Endothelial cell of umbilical vein (primary cell): ENCODE data around the gene ADIPOR2. TPM values are rescaled to one million over a fixed set of nuclear protein-coding genes. Genes with fewer than 3 reads are reported as not detected.

Source experiments
- BruUV-seq: library from RNA; stranded (reverse); fragments of 400-500 nt; replicated peaks from 2 replicates; lab custom pipeline; 2021; lab: Mats Ljungman, UMichigan
- CTCF ChIA-PET: fragments of 300-600, 350-600 bp; sonication (Branson Sonifier 250); formaldehyde crosslinking; loops from one replicate; lab custom pipeline; 2021; ENCODE audit warnings: antibody characterized with exemption, inconsistent platforms; lab: Charles Lee
- POLR2A ChIA-PET: fragments of 300-600, 350-600 bp; sonication (Branson Sonifier 250); formaldehyde crosslinking; loops from one replicate; lab custom pipeline; 2021; ENCODE audit warnings: antibody characterized with exemption, inconsistent platforms; lab: Charles Lee
- DNase-seq: peaks from one replicate; pipeline ENCODE4 v3.0.0-alpha.2; 2011; ENCODE audit warnings: low read depth, low spot score
- FAIRE-seq: peaks from 2 replicates; lab custom pipeline; 2011; peaks lifted over from hg19 to GRCh38; lab: Jason Lieb, UNC
- H2AFZ ChIP-seq: 2 replicates; pipeline ENCODE4 v1.6.0; 2012; ENCODE audit warnings: low read depth, low read length, control low read depth, inconsistent platforms
- H3K27ac ChIP-seq: 2 replicates; pipeline ENCODE4 v1.5.1; 2011; ENCODE audit warnings: low read depth, mild to moderate bottlenecking, control low read depth, low read length, moderate library complexity; ENCODE audit not compliant: insufficient read depth
- H3K27me3 ChIP-seq, 2 experiments: 2 replicates each; pipeline versions ENCODE4 v1.6.0 to v1.6.1; 2011; ENCODE audit warnings: low read length in 2 of 2, mixed read lengths in 1 of 2; ENCODE audit not compliant: control insufficient read depth in 2 of 2, insufficient read depth in 2 of 2
- H3K36me3 ChIP-seq, 2 experiments: 2 replicates in 1 of 2; 3 replicates in 1 of 2; pipeline ENCODE4 v1.5.1; 2011; ENCODE audit warnings: low read length in 2 of 2, mild to moderate bottlenecking in 1 of 2, moderate library complexity in 1 of 2; ENCODE audit not compliant: control insufficient read depth in 2 of 2, insufficient read depth in 2 of 2; ENCODE audit errors: extremely low read depth in 1 of 2
- H3K4me1 ChIP-seq: 3 replicates; pipeline ENCODE4 v1.5.1; 2011; ENCODE audit warnings: mild to moderate bottlenecking, low read length; ENCODE audit not compliant: control insufficient read depth, insufficient read depth; ENCODE audit errors: extremely low read depth
- H3K4me2 ChIP-seq: 2 replicates; pipeline ENCODE4 v1.6.1; 2011; ENCODE audit warnings: low read length, control low read depth, mixed read lengths; ENCODE audit not compliant: insufficient read depth
- H3K4me3 ChIP-seq, 3 experiments: fragments of 200-600 bp in 1 of 3; sonication (generic), shearing (Covaris generic) in 1 of 3; replicated peaks in 1 of 3; 2 replicates each; pipeline ENCODE4 v1.5.1; 2011 to 2016; ENCODE audit warnings: control low read depth in 3 of 3, low read length in 3 of 3, mild to moderate bottlenecking in 2 of 3, inconsistent platforms in 1 of 3, low read depth in 1 of 3, moderate library complexity in 1 of 3; ENCODE audit not compliant: insufficient read depth in 1 of 3
- H3K79me2 ChIP-seq: 2 replicates; pipeline ENCODE4 v1.6.0; 2012; ENCODE audit warnings: low read length, inconsistent platforms; ENCODE audit not compliant: control insufficient read depth, insufficient read depth
- H3K9ac ChIP-seq: replicated peaks from 2 replicates; pipeline ENCODE3; 2011; ENCODE audit warnings: low read length, control low read depth; ENCODE audit not compliant: insufficient read depth; ENCODE audit errors: extremely low read depth
- H3K9me1 ChIP-seq: replicated peaks from 3 replicates; pipeline ENCODE4 v1.6.0; 2011; ENCODE audit warnings: mild to moderate bottlenecking, low read length; ENCODE audit not compliant: control insufficient read depth, insufficient read depth; ENCODE audit errors: extremely low read depth
- H3K9me3 ChIP-seq: replicated peaks from 2 replicates; pipeline ENCODE4 v1.5.1; 2012; ENCODE audit warnings: low read length, inconsistent platforms; ENCODE audit not compliant: control insufficient read depth, insufficient read depth
- H4K20me1 ChIP-seq: replicated peaks from 2 replicates; pipeline ENCODE3; 2011; ENCODE audit warnings: mild to moderate bottlenecking, low read length; ENCODE audit not compliant: control insufficient read depth, insufficient read depth; ENCODE audit errors: extremely low read depth
- EZH2 ChIP-seq: IDR thresholded peaks from 2 replicates; pipeline ENCODE4 v1.6.1; 2012; ENCODE audit warnings: borderline replicate concordance, low read depth, mild to moderate bottlenecking, moderate library complexity, low read length, inconsistent platforms; ENCODE audit not compliant: severe bottlenecking
- FOS ChIP-seq: IDR thresholded peaks from 2 replicates; pipeline ENCODE4 v1.6.1; 2011; ENCODE audit warnings: mild to moderate bottlenecking, low read length, moderate library complexity, borderline replicate concordance; ENCODE audit not compliant: insufficient read depth
- GATA2 ChIP-seq: IDR thresholded peaks from 2 replicates; pipeline ENCODE4 v1.7.0; 2011; ENCODE audit warnings: low read depth, mild to moderate bottlenecking, moderate library complexity, mixed read lengths, low read length; ENCODE audit not compliant: insufficient read length, insufficient read depth
- JUN ChIP-seq: IDR thresholded peaks from 2 replicates; pipeline ENCODE4 v1.6.1; 2011; ENCODE audit warnings: borderline replicate concordance, low read depth; ENCODE audit not compliant: insufficient read length, insufficient read depth
- MYC ChIP-seq: IDR thresholded peaks from one replicate; pipeline ENCODE4 v1.6.1; 2011; ENCODE audit warnings: mild to moderate bottlenecking, low read depth, low read length
- POLR2A ChIP-seq: IDR thresholded peaks from 2 replicates; pipeline ENCODE4 v1.6.1; 2012; ENCODE audit warnings: low read depth, mild to moderate bottlenecking, control low read depth, low read length
- POLR2AphosphoS5 ChIP-seq: IDR thresholded peaks from 2 replicates; pipeline ENCODE4 v1.6.1; 2012; ENCODE audit warnings: low read depth, mild to moderate bottlenecking, control low read depth, low read length, moderate library complexity; ENCODE audit not compliant: insufficient read depth
- dilution Hi-C: fragments of 300-500 bp; cut with MboI; formaldehyde crosslinking; loops from one replicate; pipeline ENCODE4 v1.15.0; 2019; ENCODE audit warnings: low sequenced_read_pairs; ENCODE audit not compliant: extremely low pct_ligation_motif_present
- intact Hi-C: fragments of 100-400 bp; cut with micrococcal nuclease; formaldehyde crosslinking; loops from one replicate; pipeline ENCODE4 v1.10.0; 2022
- polyA plus RNA-seq, 4 experiments: library from polyadenylated mRNA; depleted of rRNA in 3 of 4; stranded (reverse) in 3 of 4; unstranded in 1 of 4; fragments of >200 nt; gene quantifications; 2 replicates each; pipeline versions ENCODE4 v1.2.1 to v1.2.3, GENCODE V29; 2011 to 2012; ENCODE audit warnings: missing spikeins in 1 of 4
- total RNA-seq: library from RNA; stranded (reverse); gene quantifications from 2 replicates; pipeline ENCODE4 v1.2.3, GENCODE V29; 2021
- TF ChIP-seq, protein P1 (sequence below), 2 donors: IDR thresholded peaks; 1 replicate in 1 of 2; 2 replicates in 1 of 2; pipeline ENCODE4 v1.5.1; 2011; ENCODE audit warnings: low read length in 2 of 2, mild to moderate bottlenecking in 2 of 2, moderate library complexity in 2 of 2, control low read depth in 1 of 2, inconsistent platforms in 1 of 2, low read depth in 1 of 2; ENCODE audit not compliant: insufficient read depth in 1 of 2; ENCODE audit errors: extremely low read depth in 1 of 2
- TF ChIP-seq, protein P2 (sequence below): IDR thresholded peaks from 2 replicates; pipeline ENCODE4 v1.6.1; 2011; ENCODE audit not compliant: insufficient read depth, insufficient read length

Gene ADIPOR2
- total and polyA plus RNA-seq, 2 donors (not counting 3 experiments of a cell fraction or from before 2014, with no cell fraction given): 22.5 to 57.3 TPM

GRCh38 chr12:1706632-1706980, 15.7 kb downstream of the ADIPOR2 start:
- H3K9me3 ChIP-seq: no peaks in the 10 kb centered on the region
- H3K27ac ChIP-seq: no peak overlapping the region
- H3K4me3 ChIP-seq: no peak overlapping the region
- no peak overlapping the region for H3K4me2 ChIP-seq
- BruUV-seq: no TSS peak
- no peaks in the 10 kb centered on the region for H3K9me1 ChIP-seq
- intact Hi-C loops (no loop called here), dilution Hi-C loops (no loop called here)
- DNase-seq (no peak), FAIRE-seq (no peak)
- peaks cover 85% of the 10 kb centered on the region for H3K79me2 ChIP-seq
- ChIA-PET CTCF (interaction anchor here (1.4 kb wide), 1 partner anchor 9 kb away, joined by 5 read pairs; no protein-coding TSS in a partner anchor), POLR2A (no interaction called here)
- H3K36me3 ChIP-seq: no peaks in the 10 kb centered on the region
- H4K20me1 ChIP-seq: peaks cover 11% of the 10 kb centered on the region
- TF ChIP-seq, protein P1, sequence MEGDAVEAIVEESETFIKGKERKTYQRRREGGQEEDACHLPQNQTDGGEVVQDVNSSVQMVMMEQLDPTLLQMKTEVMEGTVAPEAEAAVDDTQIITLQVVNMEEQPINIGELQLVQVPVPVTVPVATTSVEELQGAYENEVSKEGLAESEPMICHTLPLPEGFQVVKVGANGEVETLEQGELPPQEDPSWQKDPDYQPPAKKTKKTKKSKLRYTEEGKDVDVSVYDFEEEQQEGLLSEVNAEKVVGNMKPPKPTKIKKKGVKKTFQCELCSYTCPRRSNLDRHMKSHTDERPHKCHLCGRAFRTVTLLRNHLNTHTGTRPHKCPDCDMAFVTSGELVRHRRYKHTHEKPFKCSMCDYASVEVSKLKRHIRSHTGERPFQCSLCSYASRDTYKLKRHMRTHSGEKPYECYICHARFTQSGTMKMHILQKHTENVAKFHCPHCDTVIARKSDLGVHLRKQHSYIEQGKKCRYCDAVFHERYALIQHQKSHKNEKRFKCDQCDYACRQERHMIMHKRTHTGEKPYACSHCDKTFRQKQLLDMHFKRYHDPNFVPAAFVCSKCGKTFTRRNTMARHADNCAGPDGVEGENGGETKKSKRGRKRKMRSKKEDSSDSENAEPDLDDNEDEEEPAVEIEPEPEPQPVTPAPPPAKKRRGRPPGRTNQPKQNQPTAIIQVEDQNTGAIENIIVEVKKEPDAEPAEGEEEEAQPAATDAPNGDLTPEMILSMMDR (IDR thresholded peaks at IDR 0.05; ENCODE audit: extremely low read depth in 1 of 2, insufficient read depth in 1 of 2, low read depth in 1 of 2, low read length in 2 of 2): no peak
- TF ChIP-seq POLR2A: no peak
- no peak for TF ChIP-seq EZH2
- TF ChIP-seq FOS: no peak
- TF ChIP-seq JUN: no peak
- no peak for TF ChIP-seq POLR2AphosphoS5
- no peak for TF ChIP-seq MYC
- TF ChIP-seq, protein P2, sequence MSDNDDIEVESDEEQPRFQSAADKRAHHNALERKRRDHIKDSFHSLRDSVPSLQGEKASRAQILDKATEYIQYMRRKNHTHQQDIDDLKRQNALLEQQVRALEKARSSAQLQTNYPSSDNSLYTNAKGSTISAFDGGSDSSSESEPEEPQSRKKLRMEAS: no peak
- TF ChIP-seq GATA2: no peak
- H2AFZ ChIP-seq: no peak overlapping the region
- H3K4me1 ChIP-seq: peaks cover 2% of the 10 kb centered on the region
- no peak overlapping the region for H3K9ac ChIP-seq
- H3K27me3 ChIP-seq: no peaks in the 10 kb centered on the region
